HG02763 (cell line): ENCODE results near the gene TMEM62.

Experiments used
- ATAC-seq: cut with Tn5 transposase; IDR thresholded peaks from one replicate; pipeline ENCODE4 v1.9.1; 2021; ENCODE audit warnings: mild to moderate bottlenecking, moderate library complexity; ENCODE audit not compliant: unreplicated experiment

TMEM62 gene

GRCh38 chr15:43133430-43134156, at the start of gene TMEM62:
Gene TMEM62 (plus strand): TSS chr15:43133586. CDS start chr15:43133803, 217 bp downstream.
- ATAC-seq, result peak; percentile 92

- ATAC-seq, result no peak
Observed at GRCh38 chr15:43085921-43086320, 47.5 kb upstream of the TMEM62 start.

GRCh38 chr15:43086551-43086950, 46.8 kb upstream of the TMEM62 start:
- no peak for ATAC-seq

GRCh38 chr15:43091859-43092258, 41.5 kb upstream of the TMEM62 start:
- ATAC-seq, result no peak

GRCh38 chr15:43093026-43093425, 40.4 kb upstream of the TMEM62 start:
- no peak for ATAC-seq

GRCh38 chr15:43094416-43095030, 38.9 kb upstream of the TMEM62 start:
- ATAC-seq, result no peak

GRCh38 chr15:43095243-43095642, 38.1 kb upstream of the TMEM62 start:
- no peak for ATAC-seq

GRCh38 chr15:43095708-43096347, 37.6 kb upstream of the TMEM62 start:
- ATAC-seq, result no peak

- no peak for ATAC-seq
Observed at GRCh38 chr15:43096411-43096810, 37.0 kb upstream of the TMEM62 start.

- ATAC-seq, result no peak
Observed at GRCh38 chr15:43099105-43099845, 34.1 kb upstream of the TMEM62 start.

GRCh38 chr15:43100971-43101370, 32.4 kb upstream of the TMEM62 start:
- no peak for ATAC-seq

GRCh38 chr15:43102187-43102586, 31.2 kb upstream of the TMEM62 start:
- no peak for ATAC-seq

- no peak for ATAC-seq
Observed at GRCh38 chr15:43103907-43104306, 29.5 kb upstream of the TMEM62 start.

GRCh38 chr15:43104426-43104825, 29.0 kb upstream of the TMEM62 start:
- no peak for ATAC-seq

GRCh38 chr15:43105077-43105736, 28.2 kb upstream of the TMEM62 start:
- peak; percentile 17 for ATAC-seq

- peak; percentile 89 for ATAC-seq
Observed at GRCh38 chr15:43105778-43106485, 27.5 kb upstream of the TMEM62 start, which contains the start of gene UBR1. Gene UBR1 (minus strand): TSS chr15:43106038. CDS start chr15:43106022, 16 bp downstream.

- no peak for ATAC-seq
Observed at GRCh38 chr15:43106486-43106829, 26.9 kb upstream of the TMEM62 start.

- ATAC-seq, result no peak
Observed at GRCh38 chr15:43107751-43108150, 25.6 kb upstream of the TMEM62 start.

- no peak for ATAC-seq
Observed at GRCh38 chr15:43111354-43111753, 22.0 kb upstream of the TMEM62 start.

GRCh38 chr15:43118286-43118685, 15.1 kb upstream of the TMEM62 start:
- ATAC-seq, result no peak
